OCI-LY3 (cell line): ENCODE results near the gene KCNS1.

ENCODE experiments used
- EZH2phosphoT487 ChIP-seq: fragments of 200-600 bp; shearing (Covaris generic); IDR thresholded peaks from 2 replicates; pipeline ENCODE4 v1.6.1; 2018; ENCODE audit warnings: antibody characterized with exemption, mixed run types, low read depth
- TF ChIP-seq, protein P1 (sequence below): fragments of 200-600, 300-600 bp; sonication (generic); IDR thresholded peaks from 2 replicates; pipeline ENCODE4 v1.5.1; 2014; ENCODE audit warnings: antibody characterized with exemption, low read length, low read depth

DNA sequence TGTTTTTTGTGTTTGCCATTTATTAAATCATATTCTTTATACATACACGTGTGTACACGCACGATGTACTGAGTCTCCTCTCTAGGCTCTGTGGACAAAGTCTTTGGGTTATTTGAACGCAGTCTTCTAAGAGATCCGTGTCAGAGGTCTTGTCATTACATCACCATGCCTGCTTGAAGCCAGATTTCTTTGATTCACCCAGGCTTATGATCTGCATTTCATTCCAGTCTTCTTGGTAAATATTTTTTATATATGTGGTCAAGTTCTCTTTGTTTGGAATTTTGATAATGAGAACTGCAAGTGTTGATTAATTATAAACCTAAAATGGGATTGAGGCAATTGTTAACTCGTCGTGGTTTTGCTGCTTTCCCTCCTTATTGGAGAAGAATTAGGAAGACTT lies 34.6 kb downstream of the KCNS1 start:
- TF ChIP-seq, protein P1, sequence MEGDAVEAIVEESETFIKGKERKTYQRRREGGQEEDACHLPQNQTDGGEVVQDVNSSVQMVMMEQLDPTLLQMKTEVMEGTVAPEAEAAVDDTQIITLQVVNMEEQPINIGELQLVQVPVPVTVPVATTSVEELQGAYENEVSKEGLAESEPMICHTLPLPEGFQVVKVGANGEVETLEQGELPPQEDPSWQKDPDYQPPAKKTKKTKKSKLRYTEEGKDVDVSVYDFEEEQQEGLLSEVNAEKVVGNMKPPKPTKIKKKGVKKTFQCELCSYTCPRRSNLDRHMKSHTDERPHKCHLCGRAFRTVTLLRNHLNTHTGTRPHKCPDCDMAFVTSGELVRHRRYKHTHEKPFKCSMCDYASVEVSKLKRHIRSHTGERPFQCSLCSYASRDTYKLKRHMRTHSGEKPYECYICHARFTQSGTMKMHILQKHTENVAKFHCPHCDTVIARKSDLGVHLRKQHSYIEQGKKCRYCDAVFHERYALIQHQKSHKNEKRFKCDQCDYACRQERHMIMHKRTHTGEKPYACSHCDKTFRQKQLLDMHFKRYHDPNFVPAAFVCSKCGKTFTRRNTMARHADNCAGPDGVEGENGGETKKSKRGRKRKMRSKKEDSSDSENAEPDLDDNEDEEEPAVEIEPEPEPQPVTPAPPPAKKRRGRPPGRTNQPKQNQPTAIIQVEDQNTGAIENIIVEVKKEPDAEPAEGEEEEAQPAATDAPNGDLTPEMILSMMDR = no peak
- no peak for TF ChIP-seq EZH2phosphoT487
